HG02938 (cell line): Measurements from ENCODE around the gene PARP4.
"Not testable (repeated sequence)": the region's sequence is repeated elsewhere in the genome, so short reads cannot be mapped to it uniquely, and the experiment has no call there.

Source experiments
- ATAC-seq: cut with Tn5 transposase; IDR thresholded peaks from one replicate; pipeline ENCODE4 v1.9.1; 2021; ENCODE audit warnings: mild to moderate bottlenecking, moderate library complexity; ENCODE audit not compliant: unreplicated experiment

PARP4 gene

GRCh38 chr13:24380227-24380626, 132.4 kb downstream of the PARP4 start:
- ATAC-seq, result not testable (repeated sequence)

DNA sequence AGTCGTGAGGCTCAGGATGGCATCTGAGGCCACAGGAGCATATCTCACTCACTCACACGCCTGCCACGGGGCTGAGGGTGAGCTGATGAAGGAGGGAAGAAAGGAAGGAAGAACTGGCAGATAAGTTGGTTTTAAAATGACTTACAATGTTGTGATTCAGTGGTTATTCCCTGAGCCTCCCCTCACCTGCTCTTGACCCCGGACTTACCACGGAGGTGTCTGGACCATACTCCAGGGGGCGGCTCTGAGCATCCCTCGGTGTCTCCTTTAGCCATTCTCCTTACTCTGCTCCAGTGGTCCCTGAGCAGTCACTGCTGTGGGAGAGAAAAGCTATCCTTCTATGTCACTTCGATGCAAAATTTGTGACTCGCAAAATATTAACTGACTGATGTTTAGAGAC, 141.3 kb downstream of the PARP4 start:
- ATAC-seq, result not testable (repeated sequence)
